ENCODE results near the gene TNKS1BP1.
"Not testable (repeated sequence)": the region's sequence is repeated elsewhere in the genome, so short reads cannot be mapped to it uniquely, and the experiment has no call there.

Gene TNKS1BP1

GRCh38 chr11:57353852-57354251 is 29.1 kb upstream of the TNKS1BP1 start:
- in situ Hi-C loops (cut with MboI; ENCODE audit: low sequenced_read_pairs), result no loop called here

GRCh38 chr11:57353446-57353845 is 28.7 kb upstream of the TNKS1BP1 start:
- in situ Hi-C loops (cut with MboI; ENCODE audit: low sequenced_read_pairs), result no loop called here

GRCh38 chr11:57353036-57353435 is 28.3 kb upstream of the TNKS1BP1 start:
- in situ Hi-C loops (cut with MboI; ENCODE audit: low sequenced_read_pairs), result no loop called here

- in situ Hi-C loops (cut with MboI; ENCODE audit: low sequenced_read_pairs), result loop anchor here (10.0 kb wide), 1 partner anchor 295 kb away; the partner anchor contains the start of gene YPEL4
Measured at GRCh38 chr11:57349491-57350274, 24.9 kb upstream of the TNKS1BP1 start.

GRCh38 chr11:57348636-57349313 is 24.0 kb upstream of the TNKS1BP1 start:
- in situ Hi-C loops (cut with MboI; ENCODE audit: low sequenced_read_pairs), result loop anchor here (10.0 kb wide), 1 partner anchor 296 kb away; the partner anchor contains the start of gene YPEL4

GRCh38 chr11:57348052-57348451 is 23.3 kb upstream of the TNKS1BP1 start:
- in situ Hi-C loops (cut with MboI; ENCODE audit: low sequenced_read_pairs), result loop anchor here (10.0 kb wide), 1 partner anchor 297 kb away; the partner anchor contains the start of gene YPEL4

GRCh38 chr11:57347336-57347735 is 22.6 kb upstream of the TNKS1BP1 start:
- in situ Hi-C loops (cut with MboI; ENCODE audit: low sequenced_read_pairs), result loop anchor here (10.0 kb wide), 1 partner anchor 297 kb away; the partner anchor contains the start of gene YPEL4

- in situ Hi-C loops (cut with MboI; ENCODE audit: low sequenced_read_pairs), result loop anchor here (10.0 kb wide), 1 partner anchor 299 kb away; the partner anchor contains the start of gene YPEL4
Measured at GRCh38 chr11:57345555-57346211, 20.9 kb upstream of the TNKS1BP1 start.

- in situ Hi-C loops (cut with MboI; ENCODE audit: low sequenced_read_pairs), result loop anchor here (10.0 kb wide), 1 partner anchor 300 kb away; the partner anchor contains the start of gene YPEL4
Measured at GRCh38 chr11:57344826-57345225, 20.1 kb upstream of the TNKS1BP1 start.

GRCh38 chr11:57343825-57344224 is 19.1 kb upstream of the TNKS1BP1 start:
- in situ Hi-C loops (cut with MboI; ENCODE audit: low sequenced_read_pairs), result loop anchor here (10.0 kb wide), 1 partner anchor 301 kb away; the partner anchor contains the start of gene YPEL4

- in situ Hi-C loops (cut with MboI; ENCODE audit: low sequenced_read_pairs), result loop anchor here (10.0 kb wide), 1 partner anchor 302 kb away; the partner anchor contains the start of gene YPEL4
Measured at GRCh38 chr11:57342702-57343101, 17.9 kb upstream of the TNKS1BP1 start.

- in situ Hi-C loops (cut with MboI; ENCODE audit: low sequenced_read_pairs), result loop anchor here (10.0 kb wide), 1 partner anchor 303 kb away; the partner anchor contains the start of gene YPEL4
Measured at GRCh38 chr11:57341250-57341808, 16.6 kb upstream of the TNKS1BP1 start.

GRCh38 chr11:57340039-57340615 is 15.4 kb upstream of the TNKS1BP1 start:
- in situ Hi-C loops (cut with MboI; ENCODE audit: low sequenced_read_pairs), result loop anchor here (10.0 kb wide), 1 partner anchor 305 kb away; the partner anchor contains the start of gene YPEL4

- in situ Hi-C loops (cut with MboI; ENCODE audit: low sequenced_read_pairs), result no loop called here
Measured at GRCh38 chr11:57339328-57339727, 14.6 kb upstream of the TNKS1BP1 start.

- in situ Hi-C loops (cut with MboI; ENCODE audit: low sequenced_read_pairs), result no loop called here
Measured at GRCh38 chr11:57338142-57338541, 13.4 kb upstream of the TNKS1BP1 start, which contains the start of gene P2RX3. Gene P2RX3 (plus strand): TSS chr11:57338352. CDS start chr11:57338551, 199 bp downstream.

- in situ Hi-C loops (cut with MboI; ENCODE audit: low sequenced_read_pairs), result not testable (repeated sequence)
Measured at GRCh38 chr11:57336856-57337255, 12.1 kb upstream of the TNKS1BP1 start.

- in situ Hi-C loops (cut with MboI; ENCODE audit: low sequenced_read_pairs), result no loop called here
Measured at GRCh38 chr11:57336111-57336666, 11.4 kb upstream of the TNKS1BP1 start.

- in situ Hi-C loops (cut with MboI; ENCODE audit: low sequenced_read_pairs), result no loop called here
Measured at GRCh38 chr11:57335343-57336110, 10.8 kb upstream of the TNKS1BP1 start, which contains the start of gene SSRP1. Gene SSRP1 (minus strand): TSS chr11:57335892. CDS start chr11:57335121, 771 bp downstream.

- in situ Hi-C loops (cut with MboI; ENCODE audit: low sequenced_read_pairs), result no loop called here
Measured at GRCh38 chr11:57335023-57335342, 10.2 kb upstream of the TNKS1BP1 start.
